HG02970 (cell line): ENCODE measurements around the gene JAKMIP2.

Source experiments
- ATAC-seq: cut with Tn5 transposase; IDR thresholded peaks from one replicate; pipeline ENCODE4 v1.9.1; 2021; ENCODE audit warnings: mild to moderate bottlenecking, moderate library complexity, moderate number of reproducible peaks; ENCODE audit not compliant: unreplicated experiment, low FRiP score

JAKMIP2 gene

DNA sequence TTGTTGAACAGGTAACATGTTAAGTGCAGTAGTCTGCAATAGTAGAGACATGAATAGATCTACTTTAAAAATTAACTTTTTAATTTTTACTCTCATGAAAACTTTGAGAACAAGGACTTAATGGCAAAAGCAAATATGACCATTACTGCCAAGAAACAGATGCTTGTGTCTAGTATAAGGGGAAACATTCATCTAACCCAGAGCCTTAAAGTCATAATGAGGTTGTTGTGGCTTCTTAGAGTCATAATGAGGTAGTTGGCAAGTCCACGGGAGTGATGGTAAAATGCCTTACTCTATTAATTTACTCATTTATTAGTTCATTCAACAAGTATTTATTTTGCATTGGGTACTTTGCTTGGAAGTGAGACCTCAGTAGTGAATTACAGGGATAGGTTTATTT lies 71.5 kb downstream of the JAKMIP2 start:
- no peak for ATAC-seq

DNA sequence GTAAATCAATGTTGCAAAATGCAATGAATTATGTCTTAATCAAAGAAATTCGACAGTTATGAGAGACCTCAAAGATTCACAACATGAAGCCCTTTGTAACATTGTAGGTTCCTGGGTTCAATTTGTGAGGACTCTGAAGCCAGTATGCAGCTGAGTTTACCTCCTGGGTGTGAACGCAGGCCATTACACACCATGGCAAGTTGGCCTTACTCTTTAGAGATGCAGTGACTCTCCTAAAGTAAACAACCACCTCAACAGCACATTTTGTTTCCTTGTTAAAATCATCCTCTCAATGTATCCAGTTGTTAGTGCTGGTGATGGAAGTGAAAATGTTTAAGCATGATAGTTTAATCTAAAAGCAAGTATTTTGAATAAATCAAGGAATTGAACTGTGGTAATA lies 73.8 kb downstream of the JAKMIP2 start:
- ATAC-seq: no peak

DNA sequence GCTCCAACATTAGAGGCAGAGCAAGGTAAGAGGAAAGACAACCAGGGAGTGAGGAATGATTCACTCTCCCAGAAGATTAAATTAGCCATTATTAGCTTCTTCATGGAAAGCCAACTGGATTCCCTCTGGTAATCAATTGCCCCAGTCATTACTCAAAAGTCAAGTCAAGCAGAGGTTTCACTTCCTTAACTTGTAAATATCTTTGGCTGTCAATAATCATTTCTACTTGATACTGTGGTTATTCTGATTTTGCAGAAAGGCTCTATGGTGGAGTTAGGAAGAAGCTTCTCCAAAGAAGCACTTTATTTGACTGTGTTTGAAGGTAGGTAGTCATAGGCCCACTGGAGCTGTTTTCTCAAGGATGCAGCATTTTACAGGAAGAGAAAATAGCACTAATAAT lies 78.0 kb downstream of the JAKMIP2 start:
- ATAC-seq: no peak

DNA sequence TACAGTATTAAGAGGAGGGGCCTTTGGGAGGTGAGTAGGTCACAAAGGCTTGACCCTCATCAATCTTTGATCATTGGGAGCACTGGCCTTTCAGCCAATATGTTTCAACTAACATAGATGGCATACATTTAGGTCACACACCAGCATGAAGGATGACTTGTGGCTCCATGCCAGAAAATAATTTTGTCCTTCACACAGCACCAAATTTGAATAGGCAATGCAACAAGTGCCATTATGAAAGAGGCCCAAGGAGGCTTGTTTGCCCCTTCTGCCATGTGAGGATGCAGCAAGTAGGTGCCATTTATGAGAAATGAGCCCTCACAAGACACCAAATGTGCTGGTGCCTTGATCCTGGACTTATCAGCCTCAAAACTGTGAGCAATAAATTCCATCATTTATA lies 81.1 kb downstream of the JAKMIP2 start:
- ATAC-seq: no peak

DNA sequence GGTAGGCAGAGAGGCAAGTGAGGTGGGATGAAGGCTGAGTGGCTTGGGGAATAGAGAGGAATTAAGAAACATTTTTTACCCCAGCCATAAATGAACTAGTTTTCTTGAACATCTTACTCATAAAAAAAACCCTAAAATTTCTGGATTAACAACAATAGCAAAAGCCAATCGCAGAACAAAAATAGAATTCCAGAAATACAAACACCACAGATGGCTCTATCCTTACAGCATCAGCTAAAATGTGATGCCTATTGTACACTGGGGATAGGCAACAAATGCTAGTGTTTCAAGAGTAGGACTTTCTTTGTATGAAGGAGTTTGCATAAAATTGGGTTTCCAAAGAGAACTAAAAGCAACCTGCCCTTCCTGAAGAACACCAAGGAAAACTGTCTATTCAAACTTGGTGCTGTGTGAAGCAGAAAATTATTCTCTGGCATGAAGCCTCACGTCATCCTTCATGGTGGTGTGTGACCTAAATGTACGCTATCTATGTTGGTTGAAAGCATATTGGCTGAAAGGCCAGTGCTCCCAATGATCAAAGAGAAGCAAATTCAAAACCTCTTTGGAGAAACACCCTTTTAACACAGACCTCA lies 82.9 kb downstream of the JAKMIP2 start:
- no peak for ATAC-seq

DNA sequence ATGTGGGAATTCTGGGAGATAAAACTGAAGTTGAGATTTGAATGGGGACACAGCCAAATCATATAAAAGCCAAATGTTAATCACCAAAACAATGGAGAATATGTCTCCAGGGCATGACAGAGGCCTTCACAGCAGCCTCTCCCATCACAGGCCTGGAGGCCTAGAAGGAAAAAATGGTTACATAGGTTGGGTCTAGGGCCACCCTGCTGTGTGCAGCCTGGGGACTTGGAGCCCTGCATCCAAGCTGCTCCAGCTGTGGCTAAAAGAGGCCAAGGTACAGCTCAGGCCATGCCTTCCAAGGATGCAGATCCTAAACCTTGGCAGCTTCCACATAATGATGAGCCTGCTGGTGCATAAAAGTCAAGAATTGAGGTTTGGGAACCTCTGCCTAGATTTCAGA lies 85.1 kb downstream of the JAKMIP2 start:
- no peak for ATAC-seq

DNA sequence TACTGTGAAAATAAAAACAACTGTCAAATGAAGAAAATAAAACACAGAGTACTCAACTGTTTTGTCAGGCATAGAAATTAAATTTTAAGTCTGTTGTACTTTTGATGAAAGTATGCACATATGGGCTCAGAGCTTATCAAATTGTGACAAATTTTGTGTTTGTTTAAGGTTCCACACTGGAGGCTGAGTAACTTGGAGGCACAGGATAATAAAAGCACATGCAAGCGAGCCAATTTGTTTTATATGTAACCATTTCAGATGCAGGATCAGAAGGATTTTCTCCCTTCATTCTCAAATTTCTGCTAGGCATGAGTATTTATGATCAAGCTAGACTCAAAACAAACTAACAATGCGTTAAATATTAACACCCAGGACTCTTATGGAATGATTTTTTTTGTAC lies 87.8 kb downstream of the JAKMIP2 start:
- no peak for ATAC-seq

DNA sequence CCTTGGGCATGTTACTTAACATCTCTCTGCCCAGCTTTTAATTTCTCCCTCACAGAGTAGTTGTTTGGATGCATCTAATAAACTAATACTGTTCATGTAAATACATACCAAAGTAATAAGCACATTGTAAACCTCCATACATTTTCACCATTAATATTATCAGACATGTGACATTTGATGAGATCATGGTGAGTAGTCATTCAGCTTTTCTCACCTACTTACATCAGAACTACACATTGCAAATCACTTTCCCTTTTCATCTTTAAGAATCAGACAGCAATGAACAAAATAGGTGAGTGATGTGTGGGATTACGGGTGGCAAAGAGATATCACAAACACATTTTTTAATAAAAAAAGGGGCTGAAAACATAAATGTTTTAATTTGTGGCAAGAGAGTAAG lies 89.3 kb downstream of the JAKMIP2 start:
- ATAC-seq: no peak

DNA sequence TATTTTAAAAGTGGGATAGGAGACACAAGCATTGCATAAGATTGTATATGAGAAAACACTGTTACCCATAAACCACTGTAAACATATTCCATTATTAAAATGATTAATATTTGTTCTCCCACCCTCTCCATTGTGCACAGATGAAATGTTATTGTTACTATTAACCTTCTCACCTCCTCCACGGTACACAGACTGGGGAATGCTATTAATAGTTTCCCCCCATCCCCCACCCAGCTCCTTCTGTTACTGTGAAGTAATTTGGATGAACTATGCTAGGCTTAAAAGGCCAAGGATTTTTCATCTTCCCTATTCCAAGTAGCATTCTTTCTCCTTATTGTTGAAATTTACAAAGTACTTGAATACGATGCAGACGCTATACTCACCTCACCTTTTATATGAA lies 91.4 kb downstream of the JAKMIP2 start:
- no peak for ATAC-seq

DNA sequence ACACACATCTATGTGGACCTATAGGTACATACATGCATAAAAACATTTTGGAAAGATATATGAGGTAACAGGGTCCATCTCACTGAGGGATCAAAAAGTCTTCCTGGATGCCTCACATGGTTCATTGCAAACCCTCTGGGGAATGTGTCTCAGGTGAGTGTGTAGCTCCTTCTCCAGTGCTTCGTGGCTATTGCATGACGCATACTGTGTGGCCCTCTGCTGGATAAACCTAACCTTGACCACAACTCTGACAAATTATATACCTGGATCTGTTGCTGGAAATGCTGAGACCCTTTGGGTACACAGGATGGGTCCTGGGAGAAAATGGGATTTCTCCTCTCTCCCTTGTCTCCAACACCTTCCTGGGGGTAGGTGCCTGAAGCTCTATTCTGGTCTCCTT lies 91.9 kb downstream of the JAKMIP2 start:
- ATAC-seq: no peak

DNA sequence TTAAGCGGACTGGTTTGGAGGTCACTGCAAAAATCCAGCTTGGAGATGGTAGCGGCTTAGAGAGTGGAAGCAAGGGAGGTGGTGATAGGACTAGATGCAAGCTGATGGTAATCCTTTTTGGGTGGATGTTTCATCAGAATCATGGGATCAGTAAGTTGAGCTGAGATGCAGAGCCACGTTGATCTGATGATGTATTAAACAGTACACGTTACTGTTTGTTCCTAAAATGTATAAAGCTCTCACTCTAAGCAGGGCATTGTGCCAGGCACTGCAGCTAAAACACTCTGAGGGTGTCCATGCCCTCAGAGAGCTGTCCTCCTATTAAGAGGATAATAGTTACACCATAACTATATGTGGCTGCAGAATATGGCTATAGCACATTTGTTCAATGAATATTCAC lies 93.1 kb downstream of the JAKMIP2 start:
- ATAC-seq: no peak

DNA sequence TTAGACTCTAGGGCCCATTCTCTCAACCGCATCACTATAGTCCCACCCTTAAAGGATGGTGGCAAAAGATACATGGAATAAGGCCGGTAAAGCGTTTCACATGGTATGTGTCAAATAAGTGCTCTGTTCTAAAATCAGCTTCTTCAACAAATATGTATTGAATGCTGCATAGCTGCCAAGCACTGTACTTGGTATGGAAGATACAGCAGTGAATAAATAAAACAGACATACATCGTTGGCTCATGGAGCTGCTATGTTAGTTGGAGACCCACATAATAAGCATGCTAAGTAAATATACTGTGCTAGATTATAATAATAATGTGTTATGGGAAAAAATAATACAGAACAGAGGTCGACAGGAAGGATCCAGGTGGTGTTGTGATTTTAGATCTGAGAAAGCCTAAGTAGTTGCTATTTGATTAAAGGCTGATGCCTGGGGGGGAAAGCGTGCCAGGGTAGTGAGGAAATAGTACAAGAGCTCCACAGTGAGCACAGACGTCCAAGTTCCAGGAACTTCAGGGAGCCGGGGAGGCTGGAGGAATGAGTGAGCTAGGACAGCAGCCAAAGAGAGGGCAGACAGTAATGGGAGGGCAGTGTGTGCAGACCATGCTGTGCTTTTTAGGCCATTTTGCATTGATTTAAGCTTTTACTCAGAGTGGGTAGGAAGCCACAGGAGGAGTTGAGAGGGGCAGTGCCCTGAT lies 93.7 kb downstream of the JAKMIP2 start:
- ATAC-seq: no peak

DNA sequence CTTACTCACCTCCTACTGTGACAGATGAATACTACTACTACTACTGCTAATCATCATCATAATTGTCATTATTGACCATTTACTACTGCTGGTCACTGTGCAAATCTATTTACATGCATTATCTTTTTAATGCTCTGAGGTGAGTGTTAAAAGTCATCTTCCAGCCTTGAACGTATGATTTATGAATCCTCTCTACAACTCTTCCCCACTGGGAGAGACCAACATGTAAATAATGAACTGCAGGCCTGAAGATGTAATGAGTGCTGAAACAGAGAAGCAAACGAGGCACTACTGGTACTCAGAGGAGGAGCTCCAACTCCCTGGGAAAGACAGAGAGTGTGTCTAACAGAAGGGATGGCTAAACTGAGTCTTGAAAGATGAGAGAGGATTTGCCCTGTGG lies 95.4 kb downstream of the JAKMIP2 start:
- no peak for ATAC-seq

DNA sequence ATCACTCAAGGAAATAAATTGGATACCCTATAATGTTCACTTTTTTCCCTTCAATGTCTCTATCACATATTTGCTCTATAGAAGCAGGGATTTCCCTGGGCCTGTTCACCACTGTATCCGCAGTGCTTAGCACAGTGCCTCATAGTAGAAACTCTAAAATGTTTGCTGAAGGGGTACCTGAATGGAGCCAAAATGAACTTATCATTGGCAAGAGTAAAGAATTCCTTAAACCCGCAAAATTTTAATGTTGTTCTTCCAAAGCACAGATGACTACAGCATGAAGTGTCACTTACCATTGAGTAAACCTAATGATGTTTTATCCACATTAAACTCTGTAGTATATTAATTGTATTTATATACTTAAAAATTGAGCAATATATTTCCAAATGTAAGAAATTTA lies 96.1 kb downstream of the JAKMIP2 start:
- ATAC-seq: no peak

DNA sequence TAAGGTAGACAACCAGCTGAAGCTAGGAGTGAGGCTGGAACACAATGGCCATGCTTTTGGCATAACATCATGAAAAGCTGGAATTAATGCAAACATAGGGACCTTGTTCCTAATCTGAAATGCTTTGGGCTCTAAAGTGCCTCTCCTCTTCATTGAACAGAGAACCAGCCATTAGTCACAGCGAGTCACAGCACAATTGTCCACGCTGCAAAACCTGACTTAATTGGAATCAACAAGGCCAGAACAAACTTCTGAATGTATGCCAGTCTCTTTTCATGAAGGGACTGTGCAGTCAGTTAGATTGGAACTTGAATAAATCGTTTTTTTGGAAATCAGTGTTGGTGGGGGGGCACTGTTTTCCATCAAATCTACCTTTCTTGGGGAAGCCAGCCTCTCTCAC lies 96.5 kb downstream of the JAKMIP2 start:
- ATAC-seq: no peak

DNA sequence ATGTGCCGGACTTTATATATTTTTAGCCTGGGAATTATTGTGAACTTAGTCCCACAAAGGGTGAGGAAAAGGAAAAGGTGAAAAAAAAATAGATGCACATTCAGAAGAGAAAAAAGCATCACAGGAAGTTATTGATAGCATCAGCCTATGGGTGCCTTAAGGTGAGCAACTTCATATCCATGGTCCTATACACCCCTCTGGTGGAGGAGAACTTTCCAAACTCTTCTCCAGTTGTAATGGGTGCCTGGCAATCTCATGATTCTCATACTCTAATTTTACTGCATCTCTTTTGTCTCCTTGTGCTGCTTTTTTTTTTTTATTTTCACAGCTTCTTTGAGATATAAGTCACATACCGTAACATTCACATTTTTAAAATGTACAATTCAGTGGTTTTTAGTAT lies 107.4 kb downstream of the JAKMIP2 start:
- no peak for ATAC-seq

DNA sequence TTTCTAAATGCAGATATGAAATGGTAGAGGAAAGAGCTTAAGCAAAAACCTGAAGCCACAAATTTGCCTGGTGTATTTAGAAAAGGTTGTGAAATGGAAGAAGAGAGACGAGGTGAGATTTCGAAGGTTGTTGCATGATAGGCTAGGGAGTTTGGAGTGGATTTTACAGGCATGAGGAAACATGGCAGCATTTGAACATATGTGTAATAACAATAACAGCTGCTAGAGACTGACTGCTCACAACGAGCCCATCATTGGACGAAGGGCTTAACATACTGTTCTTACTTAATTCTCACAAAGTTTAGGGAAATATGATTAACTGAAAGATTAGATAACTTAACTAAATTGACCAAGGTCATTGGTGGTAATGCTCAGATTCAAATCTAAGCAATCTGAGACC lies 108.1 kb downstream of the JAKMIP2 start:
- ATAC-seq: no peak

DNA sequence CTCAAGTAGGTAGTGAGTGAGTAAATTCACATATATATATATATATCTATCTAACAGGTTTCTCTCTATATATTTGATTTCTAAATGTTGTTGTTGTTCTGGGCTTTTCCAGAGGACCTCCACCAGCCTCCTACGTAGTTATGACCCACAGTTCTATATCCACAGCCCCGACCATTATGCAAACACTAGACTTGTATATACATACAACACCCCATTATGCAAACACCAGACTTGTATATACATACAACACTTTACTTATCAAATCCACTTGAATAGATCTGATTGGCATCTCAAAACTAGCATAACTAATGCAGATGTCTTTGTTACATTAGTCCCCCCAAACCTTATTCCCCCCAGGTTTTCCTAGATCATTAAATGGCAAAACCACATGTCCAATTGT lies 108.7 kb downstream of the JAKMIP2 start:
- ATAC-seq: no peak

DNA sequence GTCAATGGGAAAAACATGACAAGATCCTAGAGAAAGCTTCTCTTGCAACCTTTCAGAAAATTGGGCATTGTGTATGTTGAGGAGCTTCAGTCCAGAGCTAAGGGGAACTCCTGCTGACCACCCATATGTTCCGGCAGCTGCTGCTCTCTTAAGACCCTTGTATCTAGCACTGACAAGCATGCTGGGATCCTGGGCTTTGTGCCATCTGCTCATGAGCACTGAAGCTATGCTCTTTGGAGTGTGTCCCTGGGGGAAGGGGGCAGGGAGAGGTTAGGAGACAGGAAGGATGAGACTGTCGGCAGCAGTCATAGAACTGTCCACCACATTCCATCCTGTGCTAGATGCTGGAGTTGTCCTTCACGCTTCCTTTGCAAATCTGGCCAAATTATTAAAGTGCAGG lies 109.3 kb downstream of the JAKMIP2 start:
- ATAC-seq: no peak

DNA sequence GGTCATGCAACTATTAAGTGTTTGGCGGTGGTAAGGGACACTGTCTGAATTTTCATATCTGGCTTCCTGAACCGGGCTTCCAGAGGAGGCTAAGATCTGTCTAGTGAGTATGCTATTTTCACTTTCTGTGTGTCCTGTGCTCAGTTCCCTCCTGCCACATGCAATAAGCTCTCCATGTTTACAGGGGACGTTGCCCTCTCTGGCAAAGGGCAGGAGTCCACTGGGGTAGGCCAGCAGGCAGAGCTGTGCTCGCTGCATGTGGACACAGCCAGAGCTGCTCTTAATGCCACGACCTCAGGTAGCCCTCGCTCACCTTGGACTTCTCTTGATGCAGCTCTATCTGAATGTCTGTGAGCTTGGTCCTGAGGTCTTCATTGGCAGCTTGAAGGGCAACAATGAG lies 111.2 kb downstream of the JAKMIP2 start:
- ATAC-seq: no peak

DNA sequence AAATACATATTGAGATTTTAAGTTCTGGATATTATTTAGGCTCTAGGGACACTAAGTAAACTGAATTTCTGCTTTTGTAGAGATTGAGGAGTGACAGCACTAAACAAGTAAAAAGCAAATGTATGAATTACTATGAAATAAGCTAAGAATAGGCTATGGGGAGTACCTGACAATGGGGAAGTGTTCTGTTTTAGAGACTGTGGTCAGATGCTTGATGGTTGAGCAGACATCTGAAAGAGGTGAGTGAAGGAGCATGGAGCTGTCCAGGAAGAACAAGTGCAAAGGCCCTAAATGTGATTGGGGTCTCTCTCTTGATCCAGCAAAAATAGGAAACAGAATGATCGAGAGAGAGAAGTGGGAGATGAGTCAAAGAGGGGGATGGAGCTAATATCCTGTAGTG lies 111.7 kb downstream of the JAKMIP2 start:
- no peak for ATAC-seq

DNA sequence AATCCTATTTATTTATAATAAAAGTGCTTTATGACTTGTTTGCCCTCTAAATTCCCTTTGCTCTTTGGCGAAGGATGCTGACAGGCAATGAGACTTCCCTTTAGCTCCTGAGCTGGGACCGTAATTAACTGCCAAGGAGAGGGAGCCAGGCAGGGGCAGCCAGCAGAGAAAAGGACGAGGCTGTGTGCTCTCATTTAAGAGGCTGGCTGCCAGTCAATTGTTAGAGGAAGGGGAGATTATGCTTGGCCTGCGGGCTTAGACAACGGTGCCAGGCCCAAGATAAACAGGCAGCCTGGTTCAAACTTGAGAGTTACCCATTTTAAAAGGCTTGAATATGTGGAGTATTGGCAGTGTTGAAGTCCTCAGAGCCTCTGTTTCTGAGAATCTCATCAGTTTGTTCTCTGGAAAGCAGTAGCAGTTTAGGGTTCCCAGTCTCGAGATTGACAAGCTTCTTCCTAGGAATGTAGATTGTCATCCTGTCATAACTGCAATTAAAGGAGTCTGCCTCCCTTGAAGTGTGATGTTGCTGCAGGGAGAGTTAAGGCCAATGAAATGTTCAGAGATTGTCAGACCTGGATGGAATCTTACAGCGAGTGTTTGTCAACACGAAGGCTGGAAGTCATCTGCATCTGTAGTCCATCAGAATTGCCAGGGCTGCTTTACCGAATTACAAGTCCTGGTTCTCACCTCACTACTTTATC lies 113.2 kb downstream of the JAKMIP2 start:
- no peak for ATAC-seq
